ENCODE data around the gene ACOXL.

Gene ACOXL

DNA sequence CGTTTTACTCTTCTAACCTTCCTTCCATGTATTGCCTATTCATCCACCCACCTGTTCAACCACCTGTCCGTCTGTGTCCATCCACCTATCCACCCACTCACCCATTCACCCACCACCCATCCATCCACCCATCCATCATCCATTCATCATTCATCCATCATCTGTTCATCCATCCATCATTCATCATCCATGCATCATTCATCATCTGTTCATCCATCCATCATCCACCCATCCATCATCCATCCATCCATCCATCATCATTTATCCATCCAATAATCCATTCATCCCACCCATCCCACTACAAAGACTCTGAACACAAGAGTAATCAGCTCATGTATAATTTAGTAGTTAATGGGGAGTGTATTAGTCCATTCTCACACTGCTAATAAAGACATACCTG lies 78.0 kb downstream of the ACOXL start:
- in situ Hi-C loops (cut with MboI; ENCODE audit: low pct_unique_long_range_greater_than_20kb, low sequenced_read_pairs): no loop called here

GRCh38 chr2:110812726-110813645 lies 80.6 kb downstream of the ACOXL start:
- in situ Hi-C loops (cut with MboI; ENCODE audit: low pct_unique_long_range_greater_than_20kb, low sequenced_read_pairs): no loop called here
- no peak for DNase-seq

More for the DNA sequence above, 78.0 kb downstream of the ACOXL start:
- no peak for DNase-seq

DNA sequence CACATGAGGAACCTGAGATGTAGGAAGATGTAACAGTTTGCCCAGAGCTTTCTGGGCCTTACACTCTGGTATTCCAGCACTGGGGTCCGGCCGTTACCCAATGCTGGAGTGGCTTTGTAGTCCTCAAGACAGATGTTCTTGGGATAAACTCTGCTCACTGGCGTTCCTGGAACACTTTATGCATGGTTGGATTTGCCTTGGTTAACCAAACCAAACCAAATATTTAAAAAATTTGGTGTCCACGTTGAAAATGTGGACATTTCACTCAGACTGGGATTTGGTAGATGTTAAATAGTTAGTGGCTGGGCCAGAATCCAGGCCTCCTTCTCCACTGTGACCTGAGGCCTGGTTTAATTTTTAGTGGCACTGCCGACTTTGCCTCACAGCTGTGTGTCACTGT lies 81.5 kb downstream of the ACOXL start:
- in situ Hi-C loops (cut with MboI; ENCODE audit: low pct_unique_long_range_greater_than_20kb, low sequenced_read_pairs): no loop called here

DNA sequence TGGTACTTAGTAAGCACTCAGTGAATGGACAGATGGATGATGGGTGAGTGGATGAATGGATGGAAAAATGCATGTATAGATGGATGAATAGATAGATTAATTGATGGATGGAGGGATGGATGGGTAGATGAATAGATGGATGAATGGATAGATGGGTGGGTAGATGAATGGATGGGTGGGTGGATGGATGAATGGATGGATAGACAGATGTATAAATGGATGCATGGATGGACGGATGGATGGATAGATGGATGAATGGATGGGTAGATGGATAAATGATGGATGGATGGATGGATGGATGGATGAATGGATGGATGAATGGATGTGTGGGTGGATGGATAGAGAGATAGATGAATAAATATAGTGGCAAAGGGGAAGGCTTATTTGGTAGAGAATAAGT lies 83.6 kb downstream of the ACOXL start:
- no peak for DNase-seq

More for the DNA sequence above, 81.5 kb downstream of the ACOXL start:
- DNase-seq: no peak

DNA sequence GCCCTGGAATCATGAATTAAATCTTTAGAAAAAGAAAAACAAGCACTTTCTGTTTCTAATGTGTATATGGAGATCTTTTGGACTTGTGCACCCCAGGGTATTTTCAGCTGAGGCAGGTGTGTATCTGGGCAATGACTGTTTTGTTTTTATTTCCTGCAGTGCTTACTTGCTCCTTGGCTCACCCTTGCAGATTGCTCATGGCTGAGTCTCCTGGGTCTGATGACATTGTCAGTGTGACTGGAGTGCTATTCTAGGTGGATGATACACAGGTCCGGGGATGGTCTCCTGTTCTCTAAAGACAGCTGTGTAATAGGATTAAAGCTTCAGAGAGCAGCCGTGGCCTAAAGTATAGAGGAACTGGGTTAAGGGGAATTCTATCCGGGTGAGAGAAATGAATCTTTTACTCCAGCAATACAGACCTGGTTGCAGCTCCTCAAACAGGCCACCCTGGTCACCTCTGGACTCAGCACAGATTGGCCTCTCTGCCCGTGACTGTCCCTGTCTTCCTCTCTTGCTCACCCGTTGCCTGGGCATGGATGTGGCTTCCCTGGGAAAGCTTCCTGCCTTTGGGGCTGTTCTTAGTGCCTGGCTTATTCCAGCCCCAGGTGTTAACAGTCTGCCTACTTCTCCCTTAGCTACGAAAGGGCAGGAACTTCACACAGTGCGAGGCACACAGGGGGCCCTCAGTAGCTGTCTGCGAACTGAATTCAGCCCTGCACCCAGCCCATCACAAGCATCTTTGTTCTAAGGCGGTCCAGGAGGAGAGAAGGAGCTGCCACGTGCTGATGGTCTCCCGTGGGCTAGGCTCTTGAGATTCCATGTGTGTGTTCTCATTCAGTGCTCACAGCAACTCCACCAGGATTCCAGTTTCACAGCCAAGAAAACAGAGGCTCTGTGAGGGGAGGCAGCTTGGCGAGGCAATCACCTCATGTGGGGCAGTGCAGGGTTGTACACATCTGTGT lies 84.3 kb downstream of the ACOXL start:
- in situ Hi-C loops (cut with MboI; ENCODE audit: low pct_unique_long_range_greater_than_20kb, low sequenced_read_pairs): no loop called here
- no peak for DNase-seq

More for the DNA sequence above, 83.6 kb downstream of the ACOXL start:
- in situ Hi-C loops (cut with MboI; ENCODE audit: low pct_unique_long_range_greater_than_20kb, low sequenced_read_pairs): no loop called here

GRCh38 chr2:110818767-110819481 lies 86.6 kb downstream of the ACOXL start:
- peak; percentile 25 for DNase-seq
- in situ Hi-C loops (cut with MboI; ENCODE audit: low pct_unique_long_range_greater_than_20kb, low sequenced_read_pairs): no loop called here

- in situ Hi-C loops (cut with MboI; ENCODE audit: low pct_unique_long_range_greater_than_20kb, low sequenced_read_pairs): no loop called here
- no peak for DNase-seq
Measured at GRCh38 chr2:110819711-110820110, 87.3 kb downstream of the ACOXL start.

DNA sequence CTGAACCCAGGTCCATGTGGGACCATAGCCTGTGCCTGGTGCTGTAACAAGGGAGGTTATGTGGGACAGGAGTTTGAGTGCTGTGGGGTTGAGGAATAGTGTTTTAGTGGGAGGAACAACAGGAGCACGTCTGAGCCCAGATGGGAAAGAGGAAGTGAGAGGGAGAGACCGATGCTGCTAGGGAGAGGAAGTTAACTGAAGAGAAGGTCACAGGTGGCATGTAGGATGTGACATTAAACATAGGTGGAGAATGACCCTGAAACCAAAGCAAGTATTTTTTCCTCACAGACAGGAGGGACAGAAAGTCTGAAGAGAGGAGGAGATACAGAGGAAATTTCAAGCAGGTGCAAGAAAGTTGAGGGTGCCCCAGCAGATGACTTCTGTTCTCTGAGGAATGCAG lies 87.8 kb downstream of the ACOXL start:
- DNase-seq: peak; percentile 42
- in situ Hi-C loops (cut with MboI; ENCODE audit: low pct_unique_long_range_greater_than_20kb, low sequenced_read_pairs): no loop called here

GRCh38 chr2:110823165-110823564 lies 90.8 kb downstream of the ACOXL start:
- DNase-seq: no peak
- in situ Hi-C loops (cut with MboI; ENCODE audit: low pct_unique_long_range_greater_than_20kb, low sequenced_read_pairs): no loop called here

GRCh38 chr2:110827511-110827910 lies 95.1 kb downstream of the ACOXL start:
- DNase-seq: no peak
- in situ Hi-C loops (cut with MboI; ENCODE audit: low pct_unique_long_range_greater_than_20kb, low sequenced_read_pairs): no loop called here

- DNase-seq: no peak
- in situ Hi-C loops (cut with MboI; ENCODE audit: low pct_unique_long_range_greater_than_20kb, low sequenced_read_pairs): no loop called here
Measured at GRCh38 chr2:110828330-110828729, 96.0 kb downstream of the ACOXL start.

- DNase-seq: no peak
- in situ Hi-C loops (cut with MboI; ENCODE audit: low pct_unique_long_range_greater_than_20kb, low sequenced_read_pairs): no loop called here
Measured at GRCh38 chr2:110829413-110830146, 97.2 kb downstream of the ACOXL start.

DNA sequence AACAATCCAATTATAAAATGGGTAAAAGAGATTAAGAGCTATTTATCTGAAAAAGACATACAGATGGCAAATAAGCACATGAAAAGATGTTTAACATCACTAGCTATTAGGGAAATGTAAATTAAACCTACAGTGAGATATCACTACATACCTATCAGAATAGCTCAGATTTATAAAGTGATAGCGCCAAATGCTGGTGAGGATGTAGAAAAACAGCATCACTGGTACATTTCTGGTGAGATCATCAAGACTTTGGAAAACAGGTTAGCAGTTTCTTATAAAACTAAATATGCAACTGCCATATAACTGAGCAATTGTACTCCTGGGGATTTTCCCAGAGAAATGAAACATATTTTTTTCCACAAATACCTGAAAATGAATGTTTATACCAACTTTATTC lies 100.4 kb downstream of the ACOXL start:
- in situ Hi-C loops (cut with MboI; ENCODE audit: low pct_unique_long_range_greater_than_20kb, low sequenced_read_pairs): no loop called here
- DNase-seq: no peak

DNA sequence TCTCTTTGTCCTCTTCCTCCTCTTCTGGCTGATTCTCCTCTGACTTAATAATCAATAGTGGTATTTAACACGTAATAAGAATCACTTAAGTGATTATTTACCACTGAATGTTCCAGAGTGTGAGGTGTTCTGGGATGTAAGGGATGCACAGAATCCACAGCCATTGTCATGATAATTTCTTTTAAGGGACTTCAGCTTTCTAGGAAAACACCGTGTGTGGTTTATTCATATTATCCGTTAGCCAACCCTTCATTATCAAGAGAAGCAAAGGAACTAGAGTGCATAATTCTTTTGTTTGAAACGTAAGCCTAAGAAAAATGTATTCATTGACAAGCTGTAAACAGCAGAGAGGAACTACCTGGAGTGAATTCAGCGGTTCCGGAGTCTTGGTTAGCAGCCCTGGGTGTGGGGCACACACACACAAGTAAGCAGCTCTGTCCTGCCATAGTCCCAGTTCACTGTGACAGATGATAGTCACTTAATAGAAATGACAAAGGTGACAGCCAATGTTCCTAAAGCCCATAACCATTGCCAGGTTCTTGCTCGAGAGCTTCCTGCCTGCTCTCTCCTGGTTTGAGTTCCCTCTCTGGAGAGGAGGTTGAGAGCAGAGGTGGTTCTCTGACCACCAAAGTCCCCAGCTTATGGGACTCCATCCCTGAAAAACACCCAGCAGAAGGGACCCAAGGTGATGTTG lies 101.9 kb downstream of the ACOXL start:
- DNase-seq: no peak
- in situ Hi-C loops (cut with MboI; ENCODE audit: low pct_unique_long_range_greater_than_20kb, low sequenced_read_pairs): no loop called here

- DNase-seq: no peak
- in situ Hi-C loops (cut with MboI; ENCODE audit: low pct_unique_long_range_greater_than_20kb, low sequenced_read_pairs): no loop called here
Measured at GRCh38 chr2:110836671-110837070, 104.3 kb downstream of the ACOXL start.

DNA sequence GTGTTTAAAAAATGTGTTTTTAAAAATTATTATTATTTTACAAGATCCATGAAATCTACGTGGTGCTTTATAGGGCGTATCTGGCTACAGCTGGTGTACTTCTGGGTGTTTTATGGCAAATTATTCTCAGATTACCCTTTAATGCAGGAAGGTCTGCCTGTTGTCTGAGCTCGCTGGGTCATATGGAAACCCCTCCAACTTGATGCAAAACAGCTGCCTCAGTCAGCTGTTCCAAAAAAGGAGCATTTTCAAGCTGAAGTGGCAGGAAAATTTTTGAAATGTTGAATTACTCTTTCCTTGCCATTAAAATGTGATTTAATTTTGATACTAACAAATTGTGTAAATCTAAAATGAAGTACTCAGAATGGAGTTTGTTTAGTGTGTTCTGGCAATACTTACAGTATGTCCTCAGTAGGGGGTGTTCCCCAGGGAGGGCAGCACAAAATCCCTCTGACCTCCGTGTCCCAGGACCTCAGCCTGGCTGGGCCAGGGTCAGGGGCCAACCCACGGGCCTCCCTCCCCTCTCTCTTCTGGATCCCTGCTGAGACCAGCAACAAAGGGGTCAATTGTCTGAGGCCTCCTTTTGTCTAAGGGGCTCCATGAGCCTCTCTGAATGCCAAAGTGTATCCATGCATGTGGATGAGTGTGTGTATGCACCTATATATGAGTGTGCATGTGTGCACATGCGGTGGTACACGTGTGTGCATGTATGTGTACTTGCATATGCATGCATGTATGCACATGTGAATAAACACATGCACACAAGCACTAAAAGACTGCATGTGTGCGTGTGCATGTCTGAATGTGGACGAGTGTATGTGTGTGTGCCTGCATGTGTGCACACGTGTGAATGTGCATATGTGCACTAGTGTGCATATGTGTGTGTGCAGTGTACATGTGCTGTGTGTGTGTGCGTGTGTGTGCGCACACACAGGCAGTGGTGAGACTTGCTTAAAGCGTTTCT lies 105.4 kb downstream of the ACOXL start:
- in situ Hi-C loops (cut with MboI; ENCODE audit: low pct_unique_long_range_greater_than_20kb, low sequenced_read_pairs): no loop called here
- no peak for DNase-seq

Measured in KBM-7 (cell line).